Lower leg skin (tissue), 3 donors: ENCODE results near the gene ORC6.

Experiments
- CTCF ChIP-seq, 3 donors: fragments of 450-650 bp; IDR thresholded peaks; one replicate each; pipeline ENCODE4 v1.5.1; 2016; ENCODE audit warnings: antibody characterized with exemption in 3 of 3, mild to moderate bottlenecking in 3 of 3, moderate library complexity in 2 of 3
- POLR2A ChIP-seq, 2 donors: fragments of 450-650 bp; IDR thresholded peaks; one replicate each; pipeline ENCODE4 v1.6.1; 2016 to 2017; ENCODE audit warnings: antibody characterized with exemption in 2 of 2, mild to moderate bottlenecking in 1 of 2, moderate library complexity in 1 of 2

GRCh38 chr16:46746821-46747776, 57.6 kb downstream of the ORC6 start:
- TF ChIP-seq CTCF (IDR thresholded peaks at IDR 0.05) (no peak), POLR2A (IDR thresholded peaks at IDR 0.05) (no peak)
